GM20000 (cell line): ENCODE results near the gene RASA3.
"Not testable (repeated sequence)": the region's sequence is repeated elsewhere in the genome, so short reads cannot be mapped to it uniquely, and the experiment has no call there.

Experiments used
- DNase-seq: peaks from one replicate; pipeline ENCODE4 v3.0.0; 2012; ENCODE audit warnings: low spot score
- CTCF ChIP-seq: IDR thresholded peaks from 2 replicates; pipeline ENCODE4 v1.5.1; 2012; ENCODE audit warnings: mild to moderate bottlenecking, control low read depth; ENCODE audit errors: extremely low read depth, missing control alignments

RASA3 gene

GRCh38 chr13:114116734-114117133 lies 15.7 kb downstream of the RASA3 start:
- TF ChIP-seq CTCF, result no peak
- no peak for DNase-seq

GRCh38 chr13:114115796-114116195 lies 16.6 kb downstream of the RASA3 start:
- no peak for DNase-seq
- TF ChIP-seq CTCF, result no peak

- DNase-seq, result no peak
- TF ChIP-seq CTCF, result no peak
Observed at GRCh38 chr13:114115191-114115671, 17.2 kb downstream of the RASA3 start.

GRCh38 chr13:114114666-114115065 lies 17.8 kb downstream of the RASA3 start:
- not testable (repeated sequence) for DNase-seq

GRCh38 chr13:114114006-114114640 lies 18.3 kb downstream of the RASA3 start:
- TF ChIP-seq CTCF, result no peak
- no peak for DNase-seq

- not testable (repeated sequence) for DNase-seq
Observed at GRCh38 chr13:114113395-114113794, 19.0 kb downstream of the RASA3 start.

- DNase-seq, result no peak
Observed at GRCh38 chr13:114112826-114113322, 19.5 kb downstream of the RASA3 start.

GRCh38 chr13:114112231-114112825 lies 20.1 kb downstream of the RASA3 start:
- TF ChIP-seq CTCF, result no peak
- no peak for DNase-seq

More at GRCh38 chr13:114112826-114113322, 19.5 kb downstream of the RASA3 start:
- TF ChIP-seq CTCF, result no peak
